ENCODE measurements around the gene CCDC91.

- TF ChIP-seq POLR2A (IDR thresholded peaks at IDR 0.05; ENCODE audit: low read depth, low read length), result no peak
- TF ChIP-seq TAF1 (IDR thresholded peaks at IDR 0.05; ENCODE audit: borderline replicate concordance, low read depth, low read length), result no peak
- TF ChIP-seq POLR2AphosphoS5 (IDR thresholded peaks at IDR 0.05; ENCODE audit: low read depth, low read length), result no peak
Observed at GRCh38 chr12:28583701-28584261, 393.5 kb downstream of the CCDC91 start.
